ENCODE results near the gene LOXHD1. TPM values are rescaled to one million over a fixed set of nuclear protein-coding genes. Genes with fewer than 3 reads are reported as not detected.

The LOXHD1 gene
- total RNA-seq, 3 donors from 2014 or later: 0.59 to 1.6 (median 0.80) TPM

- no peak for TF ChIP-seq POLR2AphosphoS5 (IDR thresholded peaks at IDR 0.05)
- TF ChIP-seq CTCF (IDR thresholded peaks at IDR 0.05): peak in 1 of 3 donors; percentile 13
- no peak for TF ChIP-seq POLR2A (IDR thresholded peaks at IDR 0.05)
- Histone ChIP-seq H3K27me3 (no peaks in the 10 kb centered on the region), H3K36me3 (no peaks in the 10 kb centered on the region), H3K4me1 (no peaks in the 10 kb centered on the region), H3K4me3 (no peak overlapping the region), H3K9me3 (no peaks in the 10 kb centered on the region), H3K27ac (no peak overlapping the region)
- intact Hi-C loops (cut with DNase I; ENCODE audit: low total_unique reads): no loop called here
- DNase-seq (ENCODE audit: low spot score in 2 of 2): no peak
These were observed 191.9 kb downstream of the LOXHD1 start for GRCh38 chr18:46464926-46465655.

- Histone ChIP-seq H3K9me3 (no peaks in the 10 kb centered on the region), H3K36me3 (no peaks in the 10 kb centered on the region), H3K4me1 (no peaks in the 10 kb centered on the region), H3K27me3 (no peaks in the 10 kb centered on the region), H3K27ac (no peak overlapping the region), H3K4me3 (no peak overlapping the region)
- no peak for TF ChIP-seq POLR2AphosphoS5 (IDR thresholded peaks at IDR 0.05)
- TF ChIP-seq CTCF (IDR thresholded peaks at IDR 0.05): no peak
- no peak for TF ChIP-seq POLR2A (IDR thresholded peaks at IDR 0.05)
- no peak for DNase-seq (ENCODE audit: low spot score in 2 of 2)
- intact Hi-C loops (cut with DNase I; ENCODE audit: low total_unique reads): no loop called here
These were observed 194.5 kb downstream of the LOXHD1 start for GRCh38 chr18:46462523-46462922.

GRCh38 chr18:46461993-46462392 lies 195.0 kb downstream of the LOXHD1 start:
- intact Hi-C loops (cut with DNase I; ENCODE audit: low total_unique reads): no loop called here
- no peak for DNase-seq (ENCODE audit: low spot score in 2 of 2)
- Histone ChIP-seq H3K4me1 (no peaks in the 10 kb centered on the region), H3K36me3 (no peaks in the 10 kb centered on the region), H3K4me3 (no peak overlapping the region), H3K27me3 (no peaks in the 10 kb centered on the region), H3K9me3 (no peaks in the 10 kb centered on the region), H3K27ac (no peak overlapping the region)
- TF ChIP-seq CTCF (IDR thresholded peaks at IDR 0.05) (no peak), POLR2A (IDR thresholded peaks at IDR 0.05) (no peak), POLR2AphosphoS5 (IDR thresholded peaks at IDR 0.05) (no peak)

- no peak for DNase-seq (ENCODE audit: low spot score in 2 of 2)
- no peaks in the 10 kb centered on the region for H3K4me1 ChIP-seq
- H3K36me3 ChIP-seq: no peaks in the 10 kb centered on the region
- H3K4me3 ChIP-seq: no peak overlapping the region
- intact Hi-C loops (cut with DNase I; ENCODE audit: low total_unique reads): no loop called here
- H3K27ac ChIP-seq: no peak overlapping the region
- H3K9me3 ChIP-seq: no peaks in the 10 kb centered on the region
- no peaks in the 10 kb centered on the region for H3K27me3 ChIP-seq
- TF ChIP-seq CTCF (IDR thresholded peaks at IDR 0.05) (no peak), POLR2AphosphoS5 (IDR thresholded peaks at IDR 0.05) (no peak), POLR2A (IDR thresholded peaks at IDR 0.05) (no peak)
These were observed 196.3 kb downstream of the LOXHD1 start for GRCh38 chr18:46460754-46461153.

GRCh38 chr18:46459789-46460455 lies 197.1 kb downstream of the LOXHD1 start:
- Histone ChIP-seq H3K4me3 (no peak overlapping the region), H3K27ac (no peak overlapping the region), H3K4me1 (no peaks in the 10 kb centered on the region), H3K36me3 (no peaks in the 10 kb centered on the region), H3K27me3 (no peaks in the 10 kb centered on the region), H3K9me3 (no peaks in the 10 kb centered on the region)
- TF ChIP-seq CTCF (IDR thresholded peaks at IDR 0.05): no peak
- TF ChIP-seq POLR2AphosphoS5 (IDR thresholded peaks at IDR 0.05): no peak
- TF ChIP-seq POLR2A (IDR thresholded peaks at IDR 0.05): no peak
- intact Hi-C loops (cut with DNase I; ENCODE audit: low total_unique reads): no loop called here
- no peak for DNase-seq (ENCODE audit: low spot score in 2 of 2)
